ENCODE data around the gene SAE1. TPM values are rescaled to one million over a fixed set of nuclear protein-coding genes. Genes with fewer than 3 reads are reported as not detected.
A peak's percentile ranks its signal among the peaks of the same experiment; 100 is the strongest.

SAE1 gene
- total and polyA plus RNA-seq, 10 of the 15 experiments (the other 5 are each of a cell fraction or from before 2014, with no cell fraction given), result 62.0 to 246 (median 148) TPM

DNA sequence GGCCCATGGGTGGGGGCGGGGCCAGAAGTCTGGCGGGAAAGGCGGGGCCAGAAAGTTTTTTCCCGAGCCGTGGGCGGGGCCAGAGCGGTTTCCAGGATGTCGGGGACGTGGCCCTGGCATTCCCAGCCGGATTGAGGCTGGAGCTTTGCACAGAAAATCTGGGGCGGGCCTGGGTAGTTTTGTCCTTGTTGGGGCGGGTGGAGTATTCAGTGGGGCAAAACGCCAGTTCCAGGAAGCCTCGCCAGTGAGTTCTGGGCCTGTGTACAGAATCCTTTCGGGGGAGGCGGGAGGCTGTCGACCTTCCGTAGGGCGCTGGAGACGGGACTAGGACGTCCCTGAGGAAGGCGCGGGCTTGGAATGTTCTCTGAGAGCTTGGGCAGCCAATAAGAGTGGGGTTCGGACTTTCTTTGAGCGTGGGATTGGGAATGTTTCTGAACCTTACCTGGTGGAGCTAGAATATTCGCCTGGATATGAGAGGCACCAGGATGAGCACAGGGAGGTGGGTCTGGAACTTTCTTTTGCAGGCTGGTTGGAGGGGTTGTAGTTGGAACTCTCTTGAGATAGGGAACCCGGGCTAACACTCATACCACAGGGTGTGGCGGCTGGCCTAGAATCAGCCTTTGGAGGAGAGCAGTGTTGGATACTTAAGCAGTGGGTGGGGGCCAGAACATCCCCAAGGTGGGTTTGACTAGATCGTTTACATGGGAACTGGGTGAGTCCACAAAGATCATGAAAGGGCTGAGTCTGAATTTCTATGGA is 127.0 kb downstream of the SAE1 start (continued):
- no peak for TF ChIP-seq CBX3 (IDR thresholded peaks at IDR 0.05; ENCODE audit: borderline replicate concordance, low read depth)
- no peak for TF ChIP-seq ZBED1 (IDR thresholded peaks at IDR 0.05; ENCODE audit: borderline replicate concordance)
- TF ChIP-seq, protein P1, sequence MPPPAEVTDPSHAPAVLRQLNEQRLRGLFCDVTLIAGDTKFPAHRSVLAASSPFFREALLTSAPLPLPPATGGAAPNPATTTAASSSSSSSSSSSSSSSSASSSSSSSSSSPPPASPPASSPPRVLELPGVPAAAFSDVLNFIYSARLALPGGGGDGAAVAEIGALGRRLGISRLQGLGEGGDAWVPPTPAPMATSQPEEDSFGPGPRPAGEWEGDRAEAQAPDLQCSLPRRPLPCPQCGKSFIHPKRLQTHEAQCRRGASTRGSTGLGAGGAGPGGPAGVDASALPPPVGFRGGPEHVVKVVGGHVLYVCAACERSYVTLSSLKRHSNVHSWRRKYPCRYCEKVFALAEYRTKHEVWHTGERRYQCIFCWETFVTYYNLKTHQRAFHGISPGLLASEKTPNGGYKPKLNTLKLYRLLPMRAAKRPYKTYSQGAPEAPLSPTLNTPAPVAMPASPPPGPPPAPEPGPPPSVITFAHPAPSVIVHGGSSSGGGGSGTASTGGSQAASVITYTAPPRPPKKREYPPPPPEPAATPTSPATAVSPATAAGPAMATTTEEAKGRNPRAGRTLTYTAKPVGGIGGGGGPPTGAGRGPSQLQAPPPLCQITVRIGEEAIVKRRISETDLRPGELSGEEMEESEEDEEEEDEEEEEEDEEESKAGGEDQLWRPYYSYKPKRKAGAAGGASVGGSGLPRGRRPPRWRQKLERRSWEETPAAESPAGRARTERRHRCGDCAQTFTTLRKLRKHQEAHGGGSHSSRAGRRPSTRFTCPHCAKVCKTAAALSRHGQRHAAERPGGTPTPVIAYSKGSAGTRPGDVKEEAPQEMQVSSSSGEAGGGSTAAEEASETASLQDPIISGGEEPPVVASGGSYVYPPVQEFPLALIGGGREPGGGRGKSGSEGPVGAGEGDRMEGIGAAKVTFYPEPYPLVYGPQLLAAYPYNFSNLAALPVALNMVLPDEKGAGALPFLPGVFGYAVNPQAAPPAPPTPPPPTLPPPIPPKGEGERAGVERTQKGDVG (CRISPR knock-in tag; IDR thresholded peaks at IDR 0.05), result no peak
- no peak for TF ChIP-seq CEBPB (IDR thresholded peaks at IDR 0.05; ENCODE audit: borderline replicate concordance in 1 of 2, low read depth in 2 of 2, low read length in 2 of 2)
- TF ChIP-seq JUND (IDR thresholded peaks at IDR 0.05; ENCODE audit: low read depth, low read length), result no peak
- TF ChIP-seq IKZF1 (conservative IDR thresholded peaks at IDR 0.05), result peak; percentile 95
- TF ChIP-seq RELA (IDR thresholded peaks at IDR 0.05; ENCODE audit: borderline replicate concordance, partially characterized antibody), result no peak
- TF ChIP-seq, protein P2, sequence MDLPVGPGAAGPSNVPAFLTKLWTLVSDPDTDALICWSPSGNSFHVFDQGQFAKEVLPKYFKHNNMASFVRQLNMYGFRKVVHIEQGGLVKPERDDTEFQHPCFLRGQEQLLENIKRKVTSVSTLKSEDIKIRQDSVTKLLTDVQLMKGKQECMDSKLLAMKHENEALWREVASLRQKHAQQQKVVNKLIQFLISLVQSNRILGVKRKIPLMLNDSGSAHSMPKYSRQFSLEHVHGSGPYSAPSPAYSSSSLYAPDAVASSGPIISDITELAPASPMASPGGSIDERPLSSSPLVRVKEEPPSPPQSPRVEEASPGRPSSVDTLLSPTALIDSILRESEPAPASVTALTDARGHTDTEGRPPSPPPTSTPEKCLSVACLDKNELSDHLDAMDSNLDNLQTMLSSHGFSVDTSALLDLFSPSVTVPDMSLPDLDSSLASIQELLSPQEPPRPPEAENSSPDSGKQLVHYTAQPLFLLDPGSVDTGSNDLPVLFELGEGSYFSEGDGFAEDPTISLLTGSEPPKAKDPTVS (IDR thresholded peaks at IDR 0.05; ENCODE audit: low read depth, low read length), result no peak
- TF ChIP-seq, protein P3, sequence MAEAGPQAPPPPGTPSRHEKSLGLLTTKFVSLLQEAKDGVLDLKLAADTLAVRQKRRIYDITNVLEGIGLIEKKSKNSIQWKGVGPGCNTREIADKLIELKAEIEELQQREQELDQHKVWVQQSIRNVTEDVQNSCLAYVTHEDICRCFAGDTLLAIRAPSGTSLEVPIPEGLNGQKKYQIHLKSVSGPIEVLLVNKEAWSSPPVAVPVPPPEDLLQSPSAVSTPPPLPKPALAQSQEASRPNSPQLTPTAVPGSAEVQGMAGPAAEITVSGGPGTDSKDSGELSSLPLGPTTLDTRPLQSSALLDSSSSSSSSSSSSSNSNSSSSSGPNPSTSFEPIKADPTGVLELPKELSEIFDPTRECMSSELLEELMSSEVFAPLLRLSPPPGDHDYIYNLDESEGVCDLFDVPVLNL (IDR thresholded peaks at IDR 0.05; ENCODE audit: low read depth, low read length), result no peak
- no peak for TF ChIP-seq BRCA1 (IDR thresholded peaks at IDR 0.05; ENCODE audit: low read depth, low read length)
- TF ChIP-seq NFIC (IDR thresholded peaks at IDR 0.05; ENCODE audit: low read depth, low read length), result no peak
- TF ChIP-seq, protein P4, sequence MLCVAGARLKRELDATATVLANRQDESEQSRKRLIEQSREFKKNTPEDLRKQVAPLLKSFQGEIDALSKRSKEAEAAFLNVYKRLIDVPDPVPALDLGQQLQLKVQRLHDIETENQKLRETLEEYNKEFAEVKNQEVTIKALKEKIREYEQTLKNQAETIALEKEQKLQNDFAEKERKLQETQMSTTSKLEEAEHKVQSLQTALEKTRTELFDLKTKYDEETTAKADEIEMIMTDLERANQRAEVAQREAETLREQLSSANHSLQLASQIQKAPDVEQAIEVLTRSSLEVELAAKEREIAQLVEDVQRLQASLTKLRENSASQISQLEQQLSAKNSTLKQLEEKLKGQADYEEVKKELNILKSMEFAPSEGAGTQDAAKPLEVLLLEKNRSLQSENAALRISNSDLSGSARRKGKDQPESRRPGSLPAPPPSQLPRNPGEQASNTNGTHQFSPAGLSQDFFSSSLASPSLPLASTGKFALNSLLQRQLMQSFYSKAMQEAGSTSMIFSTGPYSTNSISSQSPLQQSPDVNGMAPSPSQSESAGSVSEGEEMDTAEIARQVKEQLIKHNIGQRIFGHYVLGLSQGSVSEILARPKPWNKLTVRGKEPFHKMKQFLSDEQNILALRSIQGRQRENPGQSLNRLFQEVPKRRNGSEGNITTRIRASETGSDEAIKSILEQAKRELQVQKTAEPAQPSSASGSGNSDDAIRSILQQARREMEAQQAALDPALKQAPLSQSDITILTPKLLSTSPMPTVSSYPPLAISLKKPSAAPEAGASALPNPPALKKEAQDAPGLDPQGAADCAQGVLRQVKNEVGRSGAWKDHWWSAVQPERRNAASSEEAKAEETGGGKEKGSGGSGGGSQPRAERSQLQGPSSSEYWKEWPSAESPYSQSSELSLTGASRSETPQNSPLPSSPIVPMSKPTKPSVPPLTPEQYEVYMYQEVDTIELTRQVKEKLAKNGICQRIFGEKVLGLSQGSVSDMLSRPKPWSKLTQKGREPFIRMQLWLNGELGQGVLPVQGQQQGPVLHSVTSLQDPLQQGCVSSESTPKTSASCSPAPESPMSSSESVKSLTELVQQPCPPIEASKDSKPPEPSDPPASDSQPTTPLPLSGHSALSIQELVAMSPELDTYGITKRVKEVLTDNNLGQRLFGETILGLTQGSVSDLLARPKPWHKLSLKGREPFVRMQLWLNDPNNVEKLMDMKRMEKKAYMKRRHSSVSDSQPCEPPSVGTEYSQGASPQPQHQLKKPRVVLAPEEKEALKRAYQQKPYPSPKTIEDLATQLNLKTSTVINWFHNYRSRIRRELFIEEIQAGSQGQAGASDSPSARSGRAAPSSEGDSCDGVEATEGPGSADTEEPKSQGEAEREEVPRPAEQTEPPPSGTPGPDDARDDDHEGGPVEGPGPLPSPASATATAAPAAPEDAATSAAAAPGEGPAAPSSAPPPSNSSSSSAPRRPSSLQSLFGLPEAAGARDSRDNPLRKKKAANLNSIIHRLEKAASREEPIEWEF (IDR thresholded peaks at IDR 0.05; ENCODE audit: insufficient replicate concordance, low read depth, low read length), result no peak
- no peak for TF ChIP-seq ELK1 (IDR thresholded peaks at IDR 0.05; ENCODE audit: low read depth, low read length)
- peak; percentile 44; the same call in 1 of the 2 replicates for TF ChIP-seq SIN3A (IDR thresholded peaks at IDR 0.05; ENCODE audit: low read depth, low read length)
- peak; percentile 23; the same call in 1 of the 2 replicates for TF ChIP-seq EED (IDR thresholded peaks at IDR 0.05; ENCODE audit: low read depth)
- TF ChIP-seq DPF2 (IDR thresholded peaks at IDR 0.05), result no peak
- TF ChIP-seq NBN (IDR thresholded peaks at IDR 0.05), result no peak

Data from GM12878 (cell line).